ENCODE data around the gene G3BP1. TPM values are rescaled to one million over a fixed set of nuclear protein-coding genes. Genes with fewer than 3 reads are reported as not detected.

Gene G3BP1
- total RNA-seq, 2 donors from 2014 or later: 57.1 to 60.9 TPM

- Histone ChIP-seq H3K27ac (peak overlapping the region; percentile 67 to 68), H3K4me1 (peaks cover 0 to 35% of the 10 kb centered on the region in 2 donors)
These were observed 31.3 kb upstream of the G3BP1 start for GRCh38 chr5:151740336-151740942.

DNA sequence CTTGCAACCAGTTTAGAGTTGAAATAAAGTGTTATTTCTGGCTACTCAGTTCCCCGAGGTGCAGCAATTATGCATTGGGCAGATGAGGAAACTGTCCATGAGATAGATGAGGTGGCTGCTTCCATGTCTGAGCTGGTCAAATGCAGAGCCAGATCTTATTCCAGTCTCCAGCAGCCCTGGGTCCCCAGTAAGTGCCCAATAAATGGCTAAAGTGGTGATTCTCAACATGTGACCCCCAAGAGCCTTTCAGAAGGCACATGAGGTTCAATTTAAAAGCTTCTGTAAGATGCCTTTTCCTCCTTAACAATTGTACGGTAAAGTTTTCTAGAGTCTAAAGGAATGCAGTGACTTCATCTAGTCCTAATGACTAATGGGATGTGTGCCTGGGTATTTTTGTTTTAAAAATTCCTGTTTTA, 30.8 kb upstream of the G3BP1 start:
- Histone ChIP-seq H3K4me1 (peaks cover 0 to 41% of the 10 kb centered on the region in 2 donors), H3K4me3 (no peak overlapping the region), H3K27me3 (no peaks in the 10 kb centered on the region), H3K36me3 (no peaks in the 10 kb centered on the region), H3K27ac (peak overlapping the region; percentile 67 to 68), H3K9me3 (no peaks in the 10 kb centered on the region)
- DNase-seq (ENCODE audit: low spot score): no peak
- TF ChIP-seq, protein P1, sequence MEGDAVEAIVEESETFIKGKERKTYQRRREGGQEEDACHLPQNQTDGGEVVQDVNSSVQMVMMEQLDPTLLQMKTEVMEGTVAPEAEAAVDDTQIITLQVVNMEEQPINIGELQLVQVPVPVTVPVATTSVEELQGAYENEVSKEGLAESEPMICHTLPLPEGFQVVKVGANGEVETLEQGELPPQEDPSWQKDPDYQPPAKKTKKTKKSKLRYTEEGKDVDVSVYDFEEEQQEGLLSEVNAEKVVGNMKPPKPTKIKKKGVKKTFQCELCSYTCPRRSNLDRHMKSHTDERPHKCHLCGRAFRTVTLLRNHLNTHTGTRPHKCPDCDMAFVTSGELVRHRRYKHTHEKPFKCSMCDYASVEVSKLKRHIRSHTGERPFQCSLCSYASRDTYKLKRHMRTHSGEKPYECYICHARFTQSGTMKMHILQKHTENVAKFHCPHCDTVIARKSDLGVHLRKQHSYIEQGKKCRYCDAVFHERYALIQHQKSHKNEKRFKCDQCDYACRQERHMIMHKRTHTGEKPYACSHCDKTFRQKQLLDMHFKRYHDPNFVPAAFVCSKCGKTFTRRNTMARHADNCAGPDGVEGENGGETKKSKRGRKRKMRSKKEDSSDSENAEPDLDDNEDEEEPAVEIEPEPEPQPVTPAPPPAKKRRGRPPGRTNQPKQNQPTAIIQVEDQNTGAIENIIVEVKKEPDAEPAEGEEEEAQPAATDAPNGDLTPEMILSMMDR (IDR thresholded peaks at IDR 0.05): peak in 1 of 2 donors; percentile 12

More at GRCh38 chr5:151740336-151740942, 31.3 kb upstream of the G3BP1 start:
- Histone ChIP-seq H3K27me3 (no peaks in the 10 kb centered on the region), H3K9me3 (no peaks in the 10 kb centered on the region), H3K36me3 (no peaks in the 10 kb centered on the region), H3K4me3 (peak overlapping the region in 1 of 2 donors; percentile 20)
- TF ChIP-seq, protein P1 (IDR thresholded peaks at IDR 0.05): peak; percentile 88 to 94
- DNase-seq (ENCODE audit: low spot score): peak; percentile 74

DNA sequence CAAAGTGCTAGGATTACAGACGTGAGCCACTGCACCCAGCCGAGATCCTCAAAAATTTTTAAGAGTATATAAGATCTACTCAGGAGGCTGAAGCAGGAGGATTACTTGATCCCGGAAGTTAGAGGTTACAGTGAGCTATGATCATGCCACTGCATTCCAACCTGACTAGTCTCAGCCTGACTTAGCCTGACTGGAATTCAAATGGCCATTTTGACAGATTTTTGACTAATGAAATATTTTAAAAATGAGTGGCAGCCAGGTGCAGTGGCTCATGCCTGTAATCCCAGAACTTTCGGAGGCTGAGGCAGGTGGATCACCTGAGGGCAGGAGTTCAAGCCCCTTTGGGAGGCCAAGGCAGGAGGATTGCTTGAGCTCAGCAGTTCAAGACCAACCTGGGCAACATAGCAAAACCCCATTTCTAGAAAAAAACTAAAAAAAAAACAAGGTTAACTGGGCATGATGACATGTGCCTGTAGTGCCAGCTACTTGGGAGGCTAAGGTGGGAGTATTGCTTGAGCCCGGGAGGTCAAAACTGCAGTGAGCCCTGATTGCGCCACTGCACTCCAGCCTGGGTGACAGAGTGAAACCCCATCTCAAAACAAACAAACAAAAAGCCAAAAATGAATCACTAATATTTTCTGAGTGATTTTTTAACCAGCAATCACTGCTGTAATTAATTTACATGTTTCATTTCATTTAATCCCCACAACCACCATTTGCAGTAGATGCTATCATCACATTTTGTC, 29.9 kb upstream of the G3BP1 start:
- H3K4me1 ChIP-seq: peaks cover 0 to 49% of the 10 kb centered on the region in 2 donors
- no peaks in the 10 kb centered on the region for H3K9me3 ChIP-seq
- peak overlapping the region; percentile 4 to 67 for H3K27ac ChIP-seq
- H3K4me3 ChIP-seq: no peak overlapping the region
- TF ChIP-seq, protein P1 (IDR thresholded peaks at IDR 0.05): no peak
- no peak for DNase-seq (ENCODE audit: low spot score)
- no peaks in the 10 kb centered on the region for H3K27me3 ChIP-seq
- H3K36me3 ChIP-seq: no peaks in the 10 kb centered on the region

GRCh38 chr5:151742870-151743294, 28.9 kb upstream of the G3BP1 start:
- Histone ChIP-seq H3K27ac (no peak overlapping the region), H3K27me3 (no peaks in the 10 kb centered on the region), H3K4me1 (peaks cover 0 to 51% of the 10 kb centered on the region in 2 donors), H3K36me3 (no peaks in the 10 kb centered on the region), H3K4me3 (no peak overlapping the region), H3K9me3 (no peaks in the 10 kb centered on the region)
- TF ChIP-seq, protein P1 (IDR thresholded peaks at IDR 0.05): peak; percentile 41 to 82
- no peak for DNase-seq (ENCODE audit: low spot score)

DNA sequence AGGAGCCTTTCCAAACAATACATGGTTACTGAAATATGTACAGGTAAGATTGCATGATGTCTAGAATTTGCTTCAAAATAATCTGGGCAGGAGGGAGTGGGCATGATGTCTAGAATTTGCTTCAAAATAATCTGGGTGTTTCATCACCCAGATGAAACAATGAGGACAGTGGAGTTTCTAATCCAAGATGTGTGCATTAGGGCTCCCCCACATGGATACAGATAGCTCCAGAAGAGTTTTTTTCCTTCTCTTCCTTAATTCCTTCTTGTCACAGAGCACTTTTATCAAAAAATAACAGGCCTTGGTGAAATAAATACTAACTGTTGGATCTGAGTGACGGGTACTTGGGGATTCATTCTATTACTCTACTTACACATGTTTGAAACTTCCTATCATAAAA, 28.2 kb upstream of the G3BP1 start:
- H3K27me3 ChIP-seq: no peaks in the 10 kb centered on the region
- H3K36me3 ChIP-seq: no peaks in the 10 kb centered on the region
- no peaks in the 10 kb centered on the region for H3K9me3 ChIP-seq
- no peak overlapping the region for H3K27ac ChIP-seq
- no peak for DNase-seq (ENCODE audit: low spot score)
- TF ChIP-seq, protein P1 (IDR thresholded peaks at IDR 0.05): no peak
- H3K4me1 ChIP-seq: peaks cover 0 to 51% of the 10 kb centered on the region in 2 donors
- H3K4me3 ChIP-seq: no peak overlapping the region
